ENCODE results near the gene LMF1. TPM values are rescaled to one million over a fixed set of nuclear protein-coding genes. Genes with fewer than 3 reads are reported as not detected.

The LMF1 gene
- total and polyA plus RNA-seq, 8 donors = 7.6 to 121 (median 15.8) TPM

- peaks cover 0 to 17% (median 5%) of the 10 kb centered on the region in 4 donors for H3K9me3 ChIP-seq
- no peak for DNase-seq
- 85 to 93% (median 88%) methylated on average over 37 to 43 of the region's 43 CpGs for WGBS, 5 donors
- H3K4me1 ChIP-seq = peaks cover 0 to 4% (median 1%) of the 10 kb centered on the region in 4 donors
- intact Hi-C loops (cut with DNase I; ENCODE audit: low total_unique reads) = no loop called here
- H3K4me3 ChIP-seq = no peak overlapping the region
- no peaks in the 10 kb centered on the region for H3K36me3 ChIP-seq
- H3K27ac ChIP-seq = no peak overlapping the region
- TF ChIP-seq EP300 (IDR thresholded peaks at IDR 0.05) (no peak), POLR2A (IDR thresholded peaks at IDR 0.05) (no peak)
- TF ChIP-seq, protein P1, sequence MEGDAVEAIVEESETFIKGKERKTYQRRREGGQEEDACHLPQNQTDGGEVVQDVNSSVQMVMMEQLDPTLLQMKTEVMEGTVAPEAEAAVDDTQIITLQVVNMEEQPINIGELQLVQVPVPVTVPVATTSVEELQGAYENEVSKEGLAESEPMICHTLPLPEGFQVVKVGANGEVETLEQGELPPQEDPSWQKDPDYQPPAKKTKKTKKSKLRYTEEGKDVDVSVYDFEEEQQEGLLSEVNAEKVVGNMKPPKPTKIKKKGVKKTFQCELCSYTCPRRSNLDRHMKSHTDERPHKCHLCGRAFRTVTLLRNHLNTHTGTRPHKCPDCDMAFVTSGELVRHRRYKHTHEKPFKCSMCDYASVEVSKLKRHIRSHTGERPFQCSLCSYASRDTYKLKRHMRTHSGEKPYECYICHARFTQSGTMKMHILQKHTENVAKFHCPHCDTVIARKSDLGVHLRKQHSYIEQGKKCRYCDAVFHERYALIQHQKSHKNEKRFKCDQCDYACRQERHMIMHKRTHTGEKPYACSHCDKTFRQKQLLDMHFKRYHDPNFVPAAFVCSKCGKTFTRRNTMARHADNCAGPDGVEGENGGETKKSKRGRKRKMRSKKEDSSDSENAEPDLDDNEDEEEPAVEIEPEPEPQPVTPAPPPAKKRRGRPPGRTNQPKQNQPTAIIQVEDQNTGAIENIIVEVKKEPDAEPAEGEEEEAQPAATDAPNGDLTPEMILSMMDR (IDR thresholded peaks at IDR 0.05) = no peak
- H3K27me3 ChIP-seq = peaks cover 0 to 58% (median 9%) of the 10 kb centered on the region in 3 donors
These were observed 140.5 kb downstream of the LMF1 start for GRCh38 chr16:830107-830870.

- TF ChIP-seq POLR2AphosphoS5 (IDR thresholded peaks at IDR 0.05) (no peak), POLR2A (IDR thresholded peaks at IDR 0.05) (no peak), EP300 (IDR thresholded peaks at IDR 0.05) (no peak)
- TF ChIP-seq, protein P1 (IDR thresholded peaks at IDR 0.05) = no peak
- peaks cover 0 to 3% (median 0%) of the 10 kb centered on the region in 4 donors for H3K9me3 ChIP-seq
- no peak overlapping the region for H3K27ac ChIP-seq
- H3K4me3 ChIP-seq = no peak overlapping the region
- 69 to 82% (median 77%) methylated on average over 16 to 17 of the region's 17 CpGs for WGBS, 5 donors
- intact Hi-C loops (cut with DNase I; ENCODE audit: low total_unique reads) = no loop called here
- no peaks in the 10 kb centered on the region for H3K36me3 ChIP-seq
- peaks cover 0 to 9% (median 4%) of the 10 kb centered on the region in 4 donors for H3K4me1 ChIP-seq
- H3K27me3 ChIP-seq = peaks cover 0 to 72% (median 9%) of the 10 kb centered on the region in 3 donors
- DNase-seq = no peak
These were observed 141.9 kb downstream of the LMF1 start for GRCh38 chr16:828891-829290.

DNA sequence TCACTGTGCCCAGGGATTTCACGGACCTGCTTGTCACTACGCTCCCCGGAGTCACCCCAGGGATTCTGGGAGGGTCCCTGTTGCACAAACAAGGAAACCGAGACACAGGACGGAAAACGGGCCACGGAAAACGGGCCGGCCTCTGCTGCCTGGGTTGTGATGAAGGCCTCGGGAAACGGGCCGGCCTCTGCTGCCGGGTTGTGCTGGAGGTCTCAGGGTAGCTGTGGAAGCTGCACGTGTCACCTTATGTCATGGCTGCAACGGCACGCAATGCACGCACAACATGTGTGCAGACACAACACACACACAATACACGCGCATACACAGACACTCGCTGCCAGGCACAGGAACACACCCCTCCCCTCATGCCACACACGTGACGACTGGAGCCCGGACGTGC, 143.3 kb downstream of the LMF1 start:
- no peak overlapping the region for H3K4me3 ChIP-seq
- H3K36me3 ChIP-seq = no peaks in the 10 kb centered on the region
- H3K27me3 ChIP-seq = peaks cover 0 to 74% (median 9%) of the 10 kb centered on the region in 3 donors
- intact Hi-C loops (cut with DNase I; ENCODE audit: low total_unique reads) = no loop called here
- peaks cover 0 to 9% (median 4%) of the 10 kb centered on the region in 4 donors for H3K4me1 ChIP-seq
- H3K27ac ChIP-seq = no peak overlapping the region
- no peak for DNase-seq
- WGBS, 5 donors = 84 to 92% (median 90%) methylated on average over 24 of the region's 24 CpGs
- TF ChIP-seq POLR2A (IDR thresholded peaks at IDR 0.05) = no peak
- TF ChIP-seq EP300 (IDR thresholded peaks at IDR 0.05) = no peak
- TF ChIP-seq, protein P1 (IDR thresholded peaks at IDR 0.05) = no peak
- no peaks in the 10 kb centered on the region for H3K9me3 ChIP-seq

- no peak overlapping the region for H3K27ac ChIP-seq
- peaks cover 0 to 9% (median 4%) of the 10 kb centered on the region in 4 donors for H3K4me1 ChIP-seq
- H3K27me3 ChIP-seq = peaks cover 0 to 73% (median 7%) of the 10 kb centered on the region in 3 donors
- intact Hi-C loops (cut with DNase I; ENCODE audit: low total_unique reads) = no loop called here
- no peaks in the 10 kb centered on the region for H3K9me3 ChIP-seq
- no peaks in the 10 kb centered on the region for H3K36me3 ChIP-seq
- DNase-seq = peak in 1 of 2 donors; percentile 62
- WGBS, 5 donors = 43 to 58% (median 51%) methylated on average over 24 to 36 of the region's 36 CpGs
- TF ChIP-seq, protein P1 (IDR thresholded peaks at IDR 0.05) = no peak
- TF ChIP-seq POLR2AphosphoS5 (IDR thresholded peaks at IDR 0.05) = no peak
- TF ChIP-seq EP300 (IDR thresholded peaks at IDR 0.05) = no peak
- TF ChIP-seq POLR2A (IDR thresholded peaks at IDR 0.05) = no peak
- no peak overlapping the region for H3K4me3 ChIP-seq
These were observed 145.3 kb downstream of the LMF1 start for GRCh38 chr16:825341-826061.
